ENCODE results near the gene KLHL22.
"Not testable (repeated sequence)": the region's sequence is repeated elsewhere in the genome, so short reads cannot be mapped to it uniquely, and the experiment has no call there.

The KLHL22 gene

GRCh38 chr22:20483771-20484170 is 11.8 kb downstream of the KLHL22 start:
- Histone ChIP-seq H3K36me3 (ENCODE audit: insufficient read depth, low read length) (no peaks in the 10 kb centered on the region), H3K4me2 (ENCODE audit: low read depth, low read length, poor library complexity, severe bottlenecking) (no peak overlapping the region), H3K9me3 (ENCODE audit: insufficient read depth, low read depth, low read length) (no peaks in the 10 kb centered on the region), H3F3A (ENCODE audit: low read depth) (no peaks in the 10 kb centered on the region), H2AFZ (ENCODE audit: low read length) (no peak overlapping the region), H3K79me2 (ENCODE audit: insufficient read depth, low read length) (no peaks in the 10 kb centered on the region), H3K4me1 (ENCODE audit: insufficient read depth, low read length, poor library complexity, severe bottlenecking) (no peaks in the 10 kb centered on the region), H3K9ac (ENCODE audit: low read depth, low read length, poor library complexity, severe bottlenecking) (no peak overlapping the region), H3K9me2 (replicated peaks; ENCODE audit: low read depth, low read length) (no peaks in the 10 kb centered on the region), H3K27me3 (ENCODE audit: insufficient read depth, low read length, poor library complexity, severe bottlenecking) (no peaks in the 10 kb centered on the region), H4K20me1 (ENCODE audit: insufficient read depth, low read length, poor library complexity, severe bottlenecking) (no peaks in the 10 kb centered on the region), H3K4me3 (ENCODE audit: low read length, poor library complexity, severe bottlenecking) (no peak overlapping the region)
- TF ChIP-seq CTCF (conservative IDR thresholded peaks at IDR 0.05; ENCODE audit: low read length) (no peak), EZH2phosphoT487 (IDR thresholded peaks at IDR 0.05; ENCODE audit: borderline replicate concordance) (no peak)

- not testable (repeated sequence) for H3K4me1 ChIP-seq (ENCODE audit: insufficient read depth, low read length, poor library complexity, severe bottlenecking); H3K27me3 ChIP-seq (ENCODE audit: insufficient read depth, low read length, poor library complexity, severe bottlenecking); H3K9me2 ChIP-seq (replicated peaks; ENCODE audit: low read depth, low read length); H3K4me3 ChIP-seq (ENCODE audit: low read length, poor library complexity, severe bottlenecking); H3K79me2 ChIP-seq (ENCODE audit: insufficient read depth, low read length); H4K20me1 ChIP-seq (ENCODE audit: insufficient read depth, low read length, poor library complexity, severe bottlenecking); H3K9ac ChIP-seq (ENCODE audit: low read depth, low read length, poor library complexity, severe bottlenecking); H3F3A ChIP-seq (ENCODE audit: low read depth); H2AFZ ChIP-seq (ENCODE audit: low read length); H3K36me3 ChIP-seq (ENCODE audit: insufficient read depth, low read length); H3K9me3 ChIP-seq (ENCODE audit: insufficient read depth, low read depth, low read length); H3K4me2 ChIP-seq (ENCODE audit: low read depth, low read length, poor library complexity, severe bottlenecking)
These were observed 12.5 kb downstream of the KLHL22 start for GRCh38 chr22:20483143-20483506.

GRCh38 chr22:20479612-20480196 is 15.9 kb downstream of the KLHL22 start:
- Histone ChIP-seq H3K9me3 (ENCODE audit: insufficient read depth, low read depth, low read length) (no peaks in the 10 kb centered on the region), H2AFZ (ENCODE audit: low read length) (no peak overlapping the region), H3K4me3 (ENCODE audit: low read length, poor library complexity, severe bottlenecking) (no peak overlapping the region), H3K4me2 (ENCODE audit: low read depth, low read length, poor library complexity, severe bottlenecking) (no peak overlapping the region), H3K79me2 (ENCODE audit: insufficient read depth, low read length) (no peaks in the 10 kb centered on the region), H3K4me1 (ENCODE audit: insufficient read depth, low read length, poor library complexity, severe bottlenecking) (no peaks in the 10 kb centered on the region), H3F3A (ENCODE audit: low read depth) (no peaks in the 10 kb centered on the region), H3K9me2 (replicated peaks; ENCODE audit: low read depth, low read length) (no peaks in the 10 kb centered on the region), H3K27me3 (ENCODE audit: insufficient read depth, low read length, poor library complexity, severe bottlenecking) (no peaks in the 10 kb centered on the region), H3K36me3 (ENCODE audit: insufficient read depth, low read length) (no peaks in the 10 kb centered on the region), H4K20me1 (ENCODE audit: insufficient read depth, low read length, poor library complexity, severe bottlenecking) (no peaks in the 10 kb centered on the region), H3K9ac (ENCODE audit: low read depth, low read length, poor library complexity, severe bottlenecking) (no peak overlapping the region)
- TF ChIP-seq CTCF (conservative IDR thresholded peaks at IDR 0.05; ENCODE audit: low read length) (no peak), EZH2phosphoT487 (IDR thresholded peaks at IDR 0.05; ENCODE audit: borderline replicate concordance) (no peak)

GRCh38 chr22:20478059-20478458 is 17.5 kb downstream of the KLHL22 start:
- H3K9me3 ChIP-seq (ENCODE audit: insufficient read depth, low read depth, low read length); H3K4me2 ChIP-seq (ENCODE audit: low read depth, low read length, poor library complexity, severe bottlenecking); H2AFZ ChIP-seq (ENCODE audit: low read length); H3K36me3 ChIP-seq (ENCODE audit: insufficient read depth, low read length); H3K79me2 ChIP-seq (ENCODE audit: insufficient read depth, low read length); H3K9me2 ChIP-seq (replicated peaks; ENCODE audit: low read depth, low read length); H3K27me3 ChIP-seq (ENCODE audit: insufficient read depth, low read length, poor library complexity, severe bottlenecking); H4K20me1 ChIP-seq (ENCODE audit: insufficient read depth, low read length, poor library complexity, severe bottlenecking); H3K9ac ChIP-seq (ENCODE audit: low read depth, low read length, poor library complexity, severe bottlenecking); H3K4me1 ChIP-seq (ENCODE audit: insufficient read depth, low read length, poor library complexity, severe bottlenecking); H3F3A ChIP-seq (ENCODE audit: low read depth); H3K4me3 ChIP-seq (ENCODE audit: low read length, poor library complexity, severe bottlenecking): not testable (repeated sequence)

GRCh38 chr22:20475569-20475968 is 20.0 kb downstream of the KLHL22 start:
- H3K79me2 ChIP-seq (ENCODE audit: insufficient read depth, low read length); H2AFZ ChIP-seq (ENCODE audit: low read length); H3K36me3 ChIP-seq (ENCODE audit: insufficient read depth, low read length); H3K9me3 ChIP-seq (ENCODE audit: insufficient read depth, low read depth, low read length); H3K4me3 ChIP-seq (ENCODE audit: low read length, poor library complexity, severe bottlenecking); H3K27me3 ChIP-seq (ENCODE audit: insufficient read depth, low read length, poor library complexity, severe bottlenecking); H3F3A ChIP-seq (ENCODE audit: low read depth); H3K4me1 ChIP-seq (ENCODE audit: insufficient read depth, low read length, poor library complexity, severe bottlenecking); H3K9ac ChIP-seq (ENCODE audit: low read depth, low read length, poor library complexity, severe bottlenecking); H3K4me2 ChIP-seq (ENCODE audit: low read depth, low read length, poor library complexity, severe bottlenecking); H3K9me2 ChIP-seq (replicated peaks; ENCODE audit: low read depth, low read length); H4K20me1 ChIP-seq (ENCODE audit: insufficient read depth, low read length, poor library complexity, severe bottlenecking): not testable (repeated sequence)

Data from Loucy (cell line).